Inferior parietal cortex (tissue), 1 donor: ENCODE data around the gene TEC.

Source experiments
- DNase-seq: peaks from one replicate; pipeline ENCODE4 v3.0.0-alpha.2; 2016; ENCODE audit errors: extremely low spot score

The TEC gene

GRCh38 chr4:48269861-48270522 is 354 bp upstream of the TEC start:
- peak; percentile 48 for DNase-seq

- DNase-seq: no peak
Observed at GRCh38 chr4:48267574-48267973, 2.1 kb downstream of the TEC start.

GRCh38 chr4:48266781-48267180 is 2.9 kb downstream of the TEC start:
- DNase-seq: no peak

DNA sequence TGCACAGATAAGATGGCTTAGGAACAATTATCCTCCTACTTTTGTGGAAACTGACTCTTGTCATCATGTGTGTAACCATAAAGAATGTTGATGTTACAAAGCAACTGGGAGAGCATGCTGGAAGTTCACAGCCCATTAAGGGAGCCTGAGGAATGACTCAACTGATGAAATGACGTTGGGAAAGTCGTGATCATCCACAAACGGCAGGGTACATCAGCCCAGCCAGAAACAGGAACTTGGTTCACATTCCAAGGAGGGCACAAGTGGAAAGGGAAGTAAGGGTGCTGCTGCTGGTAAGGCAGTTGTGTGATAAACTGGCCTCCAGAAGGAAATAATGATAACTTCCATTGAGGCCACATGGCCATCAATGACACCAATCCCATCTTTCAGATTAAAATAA is 6.7 kb downstream of the TEC start:
- DNase-seq: no peak

GRCh38 chr4:48262484-48262883 is 7.2 kb downstream of the TEC start:
- DNase-seq: no peak

GRCh38 chr4:48261281-48261680 is 8.4 kb downstream of the TEC start:
- no peak for DNase-seq

DNA sequence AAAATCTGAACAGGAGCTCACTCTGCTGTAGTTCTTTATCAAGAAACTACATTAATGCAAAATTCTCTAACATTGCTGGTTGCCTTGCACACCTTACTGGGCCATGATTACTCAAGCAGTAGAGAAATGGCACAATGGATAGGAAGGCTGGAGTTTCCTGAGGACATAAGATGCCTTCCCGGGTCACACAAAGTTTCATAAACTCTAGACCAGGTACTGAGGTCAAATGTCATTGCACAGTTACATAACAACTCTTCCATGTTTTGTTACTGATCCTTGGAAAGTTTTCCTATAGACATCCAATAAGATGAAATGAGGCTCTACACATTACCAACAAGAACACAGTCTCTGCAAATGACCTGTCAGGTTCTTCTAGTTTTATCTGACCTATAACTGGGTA is 9.9 kb downstream of the TEC start:
- DNase-seq: no peak

GRCh38 chr4:48258845-48259397 is 10.7 kb downstream of the TEC start:
- no peak for DNase-seq

DNA sequence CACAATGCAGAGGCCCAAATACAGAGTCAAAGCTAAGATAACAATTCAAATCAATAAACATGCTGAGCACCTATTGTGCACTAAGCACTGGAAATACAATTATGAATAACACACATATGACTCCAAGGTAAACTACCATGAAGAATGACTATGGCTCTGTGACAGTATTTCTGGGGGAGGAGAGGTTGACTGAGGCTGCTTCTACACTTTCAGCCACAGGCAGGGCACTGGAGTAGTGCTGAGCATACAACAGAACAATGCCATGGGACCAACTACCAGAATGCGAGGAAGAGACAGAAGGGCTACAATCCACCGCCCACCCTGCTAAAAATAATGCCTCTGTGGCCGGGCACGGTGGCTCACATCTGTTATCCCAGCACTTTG is 13.7 kb downstream of the TEC start:
- DNase-seq: no peak

- no peak for DNase-seq
Observed at GRCh38 chr4:48255072-48255958, 14.3 kb downstream of the TEC start.

GRCh38 chr4:48254381-48255071 is 15.1 kb downstream of the TEC start:
- no peak for DNase-seq

DNA sequence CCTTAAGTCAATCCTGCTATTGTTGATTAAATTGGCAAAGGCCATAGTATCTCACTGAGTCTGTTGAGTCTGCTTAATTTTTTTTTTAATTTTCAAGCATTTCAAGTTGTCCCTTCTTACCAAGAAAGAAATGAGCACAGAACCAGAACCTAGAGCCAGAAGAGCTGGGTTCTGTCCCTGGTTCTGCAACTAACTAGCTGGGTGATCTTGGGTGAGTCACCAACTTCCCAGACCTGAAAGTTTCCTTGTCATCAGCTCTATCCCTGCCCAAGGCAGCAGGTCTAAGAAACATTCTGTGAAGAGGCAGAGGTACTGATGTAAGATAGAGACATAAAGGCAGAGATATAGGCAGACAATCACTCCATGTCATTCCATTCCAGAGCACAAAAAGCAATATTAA is 17.3 kb downstream of the TEC start:
- DNase-seq: no peak

GRCh38 chr4:48250980-48251379 is 18.7 kb downstream of the TEC start:
- DNase-seq: no peak

DNA sequence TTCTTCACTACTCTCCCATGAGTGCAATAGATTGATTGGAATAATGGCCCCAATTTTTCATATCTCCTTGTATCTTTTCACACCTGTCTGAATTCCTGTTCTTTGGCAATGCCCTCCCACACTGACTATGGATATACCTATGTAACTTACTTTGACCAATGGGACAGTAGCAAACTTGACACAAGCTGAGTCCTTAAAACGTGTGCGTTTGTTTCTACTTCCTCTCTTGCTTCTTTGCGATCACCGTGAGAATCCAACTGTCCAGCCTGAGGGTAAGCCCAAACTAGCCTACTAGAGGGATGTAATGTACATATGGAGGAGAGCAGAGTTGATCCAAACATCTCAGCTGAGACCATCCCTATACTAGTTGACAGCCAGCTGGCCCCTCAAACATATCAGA is 19.3 kb downstream of the TEC start:
- no peak for DNase-seq

DNA sequence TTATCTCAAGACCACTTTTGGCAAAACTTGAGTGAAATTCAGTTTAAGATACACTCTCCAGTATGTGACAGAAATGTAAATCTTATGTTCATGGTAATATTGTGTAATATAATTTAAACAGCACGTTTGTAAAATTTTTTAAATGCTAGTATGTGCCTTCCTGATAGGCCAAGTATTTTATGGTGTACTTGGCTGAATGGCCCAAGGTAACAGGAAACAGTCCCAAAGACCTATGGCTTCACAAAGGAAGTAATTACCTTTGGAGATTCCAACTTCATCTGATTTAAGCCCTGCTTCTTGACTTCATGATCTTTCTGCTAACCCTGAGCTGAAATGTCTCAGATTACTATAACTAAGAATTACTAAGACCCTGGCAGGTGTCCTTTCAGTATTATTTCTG is 20.3 kb downstream of the TEC start:
- no peak for DNase-seq

- no peak for DNase-seq
Observed at GRCh38 chr4:48248559-48248953, 21.1 kb downstream of the TEC start.

DNA sequence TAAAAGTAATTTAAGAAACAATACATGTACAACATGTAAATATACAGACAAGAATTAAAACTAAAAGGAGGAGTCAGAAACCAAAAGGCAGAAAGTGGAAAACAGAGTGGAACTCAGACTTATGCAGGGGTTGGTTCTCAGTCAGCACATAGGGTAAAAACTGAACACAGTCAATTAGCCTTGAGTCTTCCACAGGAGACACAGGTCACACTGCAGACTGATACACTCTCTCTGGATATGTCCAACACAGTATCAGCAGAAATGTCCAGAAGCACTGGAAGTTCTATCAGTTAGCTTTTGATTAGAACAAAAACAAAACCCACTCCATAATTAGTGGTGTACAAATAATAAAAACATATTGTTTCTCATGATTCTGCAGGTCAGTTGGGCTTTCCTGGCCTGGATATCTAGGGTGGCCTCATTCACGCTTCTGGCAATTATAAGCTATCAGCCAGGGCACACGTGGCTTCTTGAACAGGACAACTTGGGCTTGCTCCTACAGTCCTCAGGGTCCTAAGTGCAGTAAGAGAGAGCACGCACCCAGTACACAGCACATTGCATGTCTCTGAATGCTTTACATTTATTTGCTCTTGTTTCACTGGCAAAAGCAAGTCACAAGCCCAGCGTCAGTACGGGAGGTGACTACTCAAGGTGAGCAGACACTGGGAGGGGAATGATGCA is 21.6 kb downstream of the TEC start:
- DNase-seq: no peak

DNA sequence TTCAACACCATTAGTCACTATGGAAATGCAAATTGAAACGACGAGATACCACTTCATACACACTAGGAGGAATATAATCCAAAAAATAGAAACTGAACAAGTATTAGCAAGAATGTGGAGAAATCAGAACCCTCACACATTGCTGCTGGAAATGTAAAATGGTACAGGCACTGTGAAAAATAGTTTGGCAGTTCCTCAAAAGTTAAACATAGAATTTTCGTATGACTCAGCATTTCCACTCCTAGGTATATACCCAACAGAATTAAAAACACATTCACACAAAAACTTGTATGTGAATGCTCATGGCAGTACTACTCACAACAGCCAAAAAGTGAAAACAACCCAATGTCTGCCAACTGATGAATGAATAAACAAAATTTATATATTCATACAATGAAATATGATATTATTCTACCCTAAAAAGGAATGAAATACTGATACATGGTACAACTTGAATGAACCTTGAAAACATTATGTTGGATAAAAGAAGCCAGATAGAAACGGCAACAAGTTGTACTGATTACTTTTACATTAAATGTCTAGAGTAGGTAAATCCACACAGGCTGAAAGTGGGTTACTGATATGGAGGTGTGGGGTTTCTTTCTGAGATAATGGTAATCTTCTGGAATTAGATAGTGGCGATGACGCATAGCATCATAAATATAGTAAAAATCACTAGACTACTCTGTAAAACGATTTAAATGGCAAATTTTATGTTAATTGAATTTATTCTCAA is 22.3 kb downstream of the TEC start:
- peak; percentile 58 for DNase-seq

GRCh38 chr4:48244665-48245064 is 25.0 kb downstream of the TEC start:
- DNase-seq: no peak

- DNase-seq: no peak
Observed at GRCh38 chr4:48243887-48244286, 25.8 kb downstream of the TEC start.

- no peak for DNase-seq
Observed at GRCh38 chr4:48243429-48243828, 26.2 kb downstream of the TEC start.
